ENCODE measurements around the gene KIRREL3. TPM values are rescaled to one million over a fixed set of nuclear protein-coding genes. Genes with fewer than 3 reads are reported as not detected.
A peak's percentile ranks its signal among the peaks of the same experiment; 100 is the strongest.

Gene KIRREL3
- total RNA-seq, 1 donor from 2014 or later: 0.82 TPM

- TF ChIP-seq CTCF (conservative IDR thresholded peaks at IDR 0.05): no peak
- H3K27me3 Mint-ChIP-seq (ENCODE audit: low read depth): peaks cover 4% of the 10 kb centered on the region
- H3K9me3 Mint-ChIP-seq: no peaks in the 10 kb centered on the region
- H3K36me3 Mint-ChIP-seq (ENCODE audit: low read depth): no peaks in the 10 kb centered on the region
- no peak overlapping the region for H3K4me3 Mint-ChIP-seq
- no peak overlapping the region for H3K27ac Mint-ChIP-seq (ENCODE audit: unreplicated experiment)
- no peak for DNase-seq (ENCODE audit: low read depth, low spot score)
- H3K4me1 Mint-ChIP-seq: peaks cover 38% of the 10 kb centered on the region
These were observed 561.9 kb downstream of the KIRREL3 start for GRCh38 chr11:126438691-126439090.

- Mint-ChIP-seq H3K27me3 (ENCODE audit: low read depth) (peaks cover 4% of the 10 kb centered on the region), H3K4me1 (peaks cover 39% of the 10 kb centered on the region), H3K9me3 (no peaks in the 10 kb centered on the region), H3K27ac (ENCODE audit: unreplicated experiment) (no peak overlapping the region), H3K4me3 (no peak overlapping the region), H3K36me3 (ENCODE audit: low read depth) (no peaks in the 10 kb centered on the region)
- TF ChIP-seq CTCF (conservative IDR thresholded peaks at IDR 0.05): no peak
- no peak for DNase-seq (ENCODE audit: low read depth, low spot score)
These were observed 562.3 kb downstream of the KIRREL3 start for GRCh38 chr11:126438272-126438671.

GRCh38 chr11:126437731-126438130 lies 562.8 kb downstream of the KIRREL3 start:
- no peak for DNase-seq (ENCODE audit: low read depth, low spot score)
- Mint-ChIP-seq H3K9me3 (no peaks in the 10 kb centered on the region), H3K4me3 (no peak overlapping the region), H3K27me3 (ENCODE audit: low read depth) (peaks cover 4% of the 10 kb centered on the region), H3K27ac (ENCODE audit: unreplicated experiment) (no peak overlapping the region), H3K36me3 (ENCODE audit: low read depth) (no peaks in the 10 kb centered on the region), H3K4me1 (peaks cover 36% of the 10 kb centered on the region)
- no peak for TF ChIP-seq CTCF (conservative IDR thresholded peaks at IDR 0.05)

- Mint-ChIP-seq H3K36me3 (ENCODE audit: low read depth) (no peaks in the 10 kb centered on the region), H3K9me3 (no peaks in the 10 kb centered on the region), H3K4me3 (no peak overlapping the region), H3K4me1 (peaks cover 28% of the 10 kb centered on the region), H3K27ac (ENCODE audit: unreplicated experiment) (peak overlapping the region; percentile 12), H3K27me3 (ENCODE audit: low read depth) (peaks cover 4% of the 10 kb centered on the region)
- no peak for DNase-seq (ENCODE audit: low read depth, low spot score)
- no peak for TF ChIP-seq CTCF (conservative IDR thresholded peaks at IDR 0.05)
These were observed 564.3 kb downstream of the KIRREL3 start for GRCh38 chr11:126436209-126436755.

GRCh38 chr11:126434950-126435335 lies 565.6 kb downstream of the KIRREL3 start:
- DNase-seq (ENCODE audit: low read depth, low spot score): no peak
- no peak overlapping the region for H3K27ac Mint-ChIP-seq (ENCODE audit: unreplicated experiment)

More at GRCh38 chr11:126434950-126435335, 565.6 kb downstream of the KIRREL3 start:
- Mint-ChIP-seq H3K4me1 (peaks cover 23% of the 10 kb centered on the region), H3K27me3 (ENCODE audit: low read depth) (no peaks in the 10 kb centered on the region), H3K36me3 (ENCODE audit: low read depth) (no peaks in the 10 kb centered on the region), H3K9me3 (no peaks in the 10 kb centered on the region), H3K4me3 (no peak overlapping the region)
- TF ChIP-seq CTCF (conservative IDR thresholded peaks at IDR 0.05): no peak

All from neural crest cell (in vitro differentiated cells).